A673 (cell line): ENCODE measurements around the gene SYDE1.
A peak's percentile ranks its signal among the peaks of the same experiment; 100 is the strongest.

Experiments
- EZH2 ChIP-seq: fragments of 200-600 bp; sonication (generic); IDR thresholded peaks from 2 replicates; pipeline ENCODE4 v1.6.1; 2017; ENCODE audit warnings: borderline replicate concordance, low read depth, mild to moderate bottlenecking, mixed read lengths, antibody characterized with exemption, low read length; ENCODE audit not compliant: poor library complexity, severe bottlenecking
- TF ChIP-seq, protein P1 (sequence below): fragments of 300-800, 200-600 bp; sonication (generic); conservative IDR thresholded peaks from 2 replicates; pipeline ENCODE4 v1.5.1; 2017; ENCODE audit warnings: low read depth, mild to moderate bottlenecking, antibody characterized with exemption, low read length, moderate library complexity, mixed read lengths

DNA sequence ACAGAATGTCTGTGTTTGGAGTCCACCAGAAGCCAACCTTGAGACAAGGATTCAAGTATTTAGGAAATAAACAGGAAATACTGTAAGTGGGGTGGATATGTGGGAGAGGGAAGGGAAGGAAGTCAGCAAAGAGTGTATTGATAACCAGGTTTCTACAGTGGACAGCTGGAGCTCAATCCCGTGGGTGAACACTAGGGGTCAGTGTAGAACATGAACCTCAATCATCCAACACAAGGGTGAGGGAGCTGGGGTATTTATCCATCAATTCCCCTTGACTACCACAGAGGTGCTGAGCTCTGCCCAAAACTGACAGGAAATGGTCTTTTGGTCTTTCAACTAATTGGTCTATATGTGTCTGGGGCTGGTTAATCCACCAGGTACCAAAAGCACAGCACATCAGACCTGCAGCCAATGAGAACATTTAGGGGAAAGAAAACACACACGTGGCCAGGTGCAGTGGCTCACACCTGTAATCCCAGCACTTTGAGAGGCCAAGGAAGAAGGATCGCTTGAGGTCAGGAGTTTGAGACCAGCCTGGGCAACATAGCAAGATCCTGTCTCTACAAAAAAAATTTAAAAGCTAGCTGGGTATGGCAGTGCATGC is 5.6 kb upstream of the SYDE1 start:
- TF ChIP-seq, protein P1, sequence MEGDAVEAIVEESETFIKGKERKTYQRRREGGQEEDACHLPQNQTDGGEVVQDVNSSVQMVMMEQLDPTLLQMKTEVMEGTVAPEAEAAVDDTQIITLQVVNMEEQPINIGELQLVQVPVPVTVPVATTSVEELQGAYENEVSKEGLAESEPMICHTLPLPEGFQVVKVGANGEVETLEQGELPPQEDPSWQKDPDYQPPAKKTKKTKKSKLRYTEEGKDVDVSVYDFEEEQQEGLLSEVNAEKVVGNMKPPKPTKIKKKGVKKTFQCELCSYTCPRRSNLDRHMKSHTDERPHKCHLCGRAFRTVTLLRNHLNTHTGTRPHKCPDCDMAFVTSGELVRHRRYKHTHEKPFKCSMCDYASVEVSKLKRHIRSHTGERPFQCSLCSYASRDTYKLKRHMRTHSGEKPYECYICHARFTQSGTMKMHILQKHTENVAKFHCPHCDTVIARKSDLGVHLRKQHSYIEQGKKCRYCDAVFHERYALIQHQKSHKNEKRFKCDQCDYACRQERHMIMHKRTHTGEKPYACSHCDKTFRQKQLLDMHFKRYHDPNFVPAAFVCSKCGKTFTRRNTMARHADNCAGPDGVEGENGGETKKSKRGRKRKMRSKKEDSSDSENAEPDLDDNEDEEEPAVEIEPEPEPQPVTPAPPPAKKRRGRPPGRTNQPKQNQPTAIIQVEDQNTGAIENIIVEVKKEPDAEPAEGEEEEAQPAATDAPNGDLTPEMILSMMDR: peak; percentile 75
- TF ChIP-seq EZH2: no peak
